SW480 (cell line): ENCODE results near the gene CEACAM20.
"Not testable (repeated sequence)": the region's sequence is repeated elsewhere in the genome, so short reads cannot be mapped to it uniquely, and the experiment has no call there.

Experiments used
- DNase-seq: peaks from one replicate; pipeline ENCODE4 v3.0.0-alpha.2; 2016; ENCODE audit warnings: low spot score

CEACAM20 gene

GRCh38 chr19:44476559-44477408, 52.7 kb downstream of the CEACAM20 start:
- peak; percentile 25 for DNase-seq

DNA sequence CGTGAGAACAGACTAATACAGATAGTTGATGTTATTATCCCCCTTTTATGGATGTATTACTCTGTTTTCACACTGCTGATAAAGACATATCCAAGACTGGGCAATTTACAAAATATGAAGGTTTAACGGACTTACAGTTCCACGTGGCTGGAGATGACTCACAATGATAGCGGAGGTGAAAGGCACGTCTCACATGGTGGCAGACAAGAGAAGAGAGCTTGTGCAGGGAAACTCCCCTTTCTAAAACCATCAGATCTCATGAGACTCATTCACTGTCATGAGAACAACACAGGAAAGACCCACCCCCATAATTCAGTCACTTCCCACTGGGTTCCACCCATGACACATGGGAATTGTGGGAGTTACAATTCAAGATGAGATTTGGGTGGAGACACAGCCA, 60.7 kb downstream of the CEACAM20 start:
- not testable (repeated sequence) for DNase-seq

- DNase-seq: not testable (repeated sequence)
Measured at GRCh38 chr19:44462600-44463286, 66.7 kb downstream of the CEACAM20 start.
